GM23338 (cell line): Measurements from ENCODE around the gene NCSTN. TPM values are rescaled to one million over a fixed set of nuclear protein-coding genes. Genes with fewer than 3 reads are reported as not detected.
A peak's percentile ranks its signal among the peaks of the same experiment; 100 is the strongest.

ENCODE experiments used
- ATAC-seq: fragments of 200-7000 bp; cut with Tn5 transposase; 3 replicates; pipeline ENCODE4 v1.9.1; 2020
- DNase-seq: peaks from one replicate; pipeline ENCODE4 v3.0.0-alpha.2; 2015; ENCODE audit warnings: low spot score
- H2AFZ ChIP-seq: fragments of 200-600 bp; sonication (generic); 2 replicates; pipeline ENCODE4 v1.8.0; 2016; ENCODE audit warnings: antibody characterized with exemption, mild to moderate bottlenecking, moderate library complexity
- H3F3A ChIP-seq: fragments of 200-600 bp; sonication (generic); replicated peaks from 2 replicates; pipeline ENCODE4 v1.8.0; 2017; ENCODE audit warnings: antibody characterized with exemption, mixed run types, low read depth
- H3K27ac ChIP-seq: fragments of 200-600 bp; sonication (generic); 2 replicates; pipeline ENCODE4 v1.6.1; 2016; ENCODE audit warnings: low read depth
- H3K27me3 ChIP-seq: fragments of 200-600 bp; sonication (generic); 2 replicates; pipeline ENCODE4 v1.8.0; 2016; ENCODE audit warnings: mild to moderate bottlenecking, mixed run types, moderate library complexity; ENCODE audit not compliant: insufficient read depth
- H3K36me3 ChIP-seq: fragments of 200-600 bp; sonication (generic); 2 replicates; pipeline ENCODE4 v1.8.0; 2016; ENCODE audit warnings: mild to moderate bottlenecking; ENCODE audit not compliant: insufficient read depth
- H3K4me1 ChIP-seq: fragments of 200-600 bp; sonication (generic); 2 replicates; pipeline ENCODE4 v1.8.0; 2016; ENCODE audit warnings: mild to moderate bottlenecking, moderate library complexity; ENCODE audit not compliant: insufficient read depth
- H3K4me2 ChIP-seq: fragments of 200-600 bp; sonication (generic); 2 replicates; pipeline ENCODE4 v1.7.1; 2017; ENCODE audit warnings: mixed run types
- H3K4me3 ChIP-seq: fragments of 200-600 bp; sonication (generic); 2 replicates; pipeline ENCODE4 v1.6.1; 2016; ENCODE audit warnings: mixed run types
- H3K79me2 ChIP-seq: fragments of 200-600 bp; sonication (generic); replicated peaks from 2 replicates; pipeline ENCODE4 v1.8.0; 2017; ENCODE audit warnings: mild to moderate bottlenecking; ENCODE audit not compliant: insufficient read depth
- H3K9me2 ChIP-seq: fragments of 200-600 bp; sonication (generic); 2 replicates; pipeline ENCODE4 v1.8.0; 2017; ENCODE audit not compliant: insufficient read depth
- H4K20me1 ChIP-seq: fragments of 200-600 bp; sonication (generic); replicated peaks from 2 replicates; pipeline ENCODE4 v1.8.0; 2017; ENCODE audit warnings: mild to moderate bottlenecking; ENCODE audit not compliant: insufficient read depth
- H3K27ac Mint-ChIP-seq: 2 replicates; pipeline ENCODE4 v1.8.0; 2020; ENCODE audit warnings: inconsistent platforms, mild to moderate bottlenecking, moderate library complexity, mixed read lengths
- H3K27me3 Mint-ChIP-seq: 3 replicates; pipeline ENCODE4 v1.8.0; 2022; ENCODE audit warnings: low read depth, mild to moderate bottlenecking, moderate library complexity, mixed read lengths, inconsistent platforms; ENCODE audit not compliant: insufficient read depth, poor library complexity
- H3K36me3 Mint-ChIP-seq: 3 replicates; pipeline ENCODE4 v1.8.0; 2021; ENCODE audit warnings: low read depth, mild to moderate bottlenecking, inconsistent platforms, moderate library complexity, mixed read lengths
- H3K4me1 Mint-ChIP-seq: 3 replicates; pipeline ENCODE4 v1.8.0; 2020; ENCODE audit warnings: mild to moderate bottlenecking, inconsistent platforms, mixed read lengths
- H3K4me3 Mint-ChIP-seq: 3 replicates; pipeline ENCODE4 v1.8.0; 2021; ENCODE audit warnings: moderate library complexity, mild to moderate bottlenecking, inconsistent platforms, mixed read lengths
- H3K9me3 Mint-ChIP-seq: 3 replicates; pipeline ENCODE4 v1.8.0; 2020; ENCODE audit warnings: moderate library complexity, mild to moderate bottlenecking, inconsistent platforms, mixed read lengths
- CREB1 ChIP-seq: fragments of 250-450 bp; sonication (Bioruptor Pico); IDR thresholded peaks from 2 replicates; pipeline ENCODE4 v1.5.0; 2020; ENCODE audit warnings: low read depth, mild to moderate bottlenecking, moderate library complexity
- CTCF ChIP-seq, 2 experiments: fragments of 200-600 bp in 1 of 2; sonication (generic) in 1 of 2; conservative IDR thresholded peaks; 2 replicates each; pipeline versions ENCODE4 v1.5.1 to v1.6.1; 2016 to 2017; ENCODE audit warnings: antibody characterized with exemption in 2 of 2, low read depth in 2 of 2, mild to moderate bottlenecking in 2 of 2, moderate library complexity in 1 of 2
- ETS1 ChIP-seq: IDR thresholded peaks from 2 replicates; pipeline ENCODE4 v1.6.1; 2016; ENCODE audit warnings: antibody characterized with exemption
- EZH2phosphoT487 ChIP-seq: fragments of 200-600 bp; sonication (generic); IDR thresholded peaks from one replicate; pipeline ENCODE4 v1.8.1; 2018; ENCODE audit warnings: antibody characterized with exemption; ENCODE audit not compliant: unreplicated experiment
- JUNB ChIP-seq: IDR thresholded peaks from one replicate; pipeline ENCODE4 v1.6.1; 2016; ENCODE audit warnings: antibody characterized with exemption; ENCODE audit not compliant: unreplicated experiment
- NANOG ChIP-seq: IDR thresholded peaks from 2 replicates; pipeline ENCODE4 v1.6.1; 2016; ENCODE audit warnings: antibody characterized with exemption, borderline replicate concordance
- POLR2AphosphoS5 ChIP-seq: IDR thresholded peaks from 2 replicates; pipeline ENCODE4 v1.6.1; 2016; ENCODE audit warnings: antibody characterized with exemption, low read depth
- STAT1 ChIP-seq: IDR thresholded peaks from one replicate; pipeline ENCODE4 v1.6.1; 2016; ENCODE audit warnings: antibody characterized with exemption; ENCODE audit not compliant: unreplicated experiment
- ZNF114 ChIP-seq: fragments of 250-450 bp; sonication (Bioruptor Pico); IDR thresholded peaks from 2 replicates; pipeline ENCODE4 v1.5.0; 2020; ENCODE audit warnings: mild to moderate bottlenecking, moderate library complexity
- ZNF331 ChIP-seq: fragments of 250-450 bp; sonication (Bioruptor Pico); IDR thresholded peaks from 2 replicates; pipeline ENCODE4 v1.5.0; 2020; ENCODE audit warnings: low read depth, mild to moderate bottlenecking, moderate library complexity
- ZNF462 ChIP-seq: fragments of 250-450 bp; sonication (Bioruptor Pico); IDR thresholded peaks from 2 replicates; pipeline ENCODE4 v1.5.0; 2020; ENCODE audit warnings: mild to moderate bottlenecking, moderate library complexity
- polyA plus RNA-seq: library from polyadenylated mRNA; unstranded; fragments of >200 nt; fragmentation: Nextera tagmentation; extraction: Ambion mirVana; gene quantifications from 2 replicates; pipeline ENCODE4 v1.2.1, GENCODE V29; 2016
- total RNA-seq: library from RNA; depleted of rRNA; stranded (reverse); fragments of >200 nt; shearing (Covaris generic); gene quantifications from 2 replicates; pipeline ENCODE4 v1.2.3, GENCODE V29; 2014

The NCSTN gene
- total and polyA plus RNA-seq, 2 experiments from 2014 or later, result 36.0 to 45.9 TPM

GRCh38 chr1:160404094-160404493 lies 60.9 kb downstream of the NCSTN start:
- Histone ChIP-seq H4K20me1 (peaks cover 17% of the 10 kb centered on the region; the same call in 1 of the 2 replicates), H3K36me3 (no peaks in the 10 kb centered on the region), H3K9me2 (no peaks in the 10 kb centered on the region), H3K4me3 (no peak overlapping the region), H2AFZ (no peak overlapping the region), H3K4me1 (peaks cover 56% of the 10 kb centered on the region), H3K79me2 (peaks cover 85% of the 10 kb centered on the region), H3F3A (0 out of 2 replicates have a peak, but pooled peaks cover 7% of the 10 kb centered on the region), H3K4me2 (peak overlapping the region; percentile 100; the same call in 1 of the 2 replicates), H3K27me3 (no peaks in the 10 kb centered on the region), H3K27ac (peak overlapping the region; percentile 45; the same call in 1 of the 2 replicates)
- Mint-ChIP-seq H3K4me3 (no peak overlapping the region; the same call in 2 of the 3 replicates), H3K4me1 (peaks cover 76% of the 10 kb centered on the region), H3K9me3 (no peaks in the 10 kb centered on the region), H3K27ac (peak overlapping the region; percentile 59; the same call in 1 of the 2 replicates), H3K27me3 (peaks cover 15% of the 10 kb centered on the region), H3K36me3 (peaks cover 16% of the 10 kb centered on the region)
- no peak for DNase-seq
- ATAC-seq, result no peak
- TF ChIP-seq CTCF (conservative IDR thresholded peaks at IDR 0.05; ENCODE audit: low read depth in 2 of 2) (no peak), ZNF114 (CRISPR knock-in tag) (no peak), JUNB (no peak), NANOG (no peak), ETS1 (no peak)

- Histone ChIP-seq H4K20me1 (peaks cover 24% of the 10 kb centered on the region; the same call in 1 of the 2 replicates), H3K27ac (no peak overlapping the region), H3K79me2 (peaks cover 98% of the 10 kb centered on the region), H3K36me3 (no peaks in the 10 kb centered on the region), H3K4me2 (no peak overlapping the region), H3K9me2 (no peaks in the 10 kb centered on the region), H3F3A (0 out of 2 replicates have a peak, but pooled peaks cover 3% of the 10 kb centered on the region), H3K4me3 (no peak overlapping the region), H3K27me3 (no peaks in the 10 kb centered on the region), H2AFZ (no peak overlapping the region), H3K4me1 (peaks cover 65% of the 10 kb centered on the region)
- ATAC-seq, result no peak
- no peak overlapping the region for H3K27ac Mint-ChIP-seq
- H3K4me3 Mint-ChIP-seq, result no peak overlapping the region
- H3K27me3 Mint-ChIP-seq, result peaks cover 10% of the 10 kb centered on the region
- peaks cover 83% of the 10 kb centered on the region for H3K4me1 Mint-ChIP-seq
- no peaks in the 10 kb centered on the region for H3K9me3 Mint-ChIP-seq
- DNase-seq, result no peak
- peaks cover 16% of the 10 kb centered on the region for H3K36me3 Mint-ChIP-seq
- TF ChIP-seq ZNF331, result no peak
- no peak for TF ChIP-seq EZH2phosphoT487
- no peak for TF ChIP-seq POLR2AphosphoS5
- TF ChIP-seq CREB1 (CRISPR knock-in tag), result no peak
- TF ChIP-seq STAT1, result no peak
- TF ChIP-seq CTCF (conservative IDR thresholded peaks at IDR 0.05; ENCODE audit: low read depth in 2 of 2), result no peak
- no peak for TF ChIP-seq ZNF462 (CRISPR knock-in tag)
Measured at GRCh38 chr1:160405331-160405877, 62.2 kb downstream of the NCSTN start.
